ENCODE measurements around the gene CWC27.

Gene CWC27

DNA sequence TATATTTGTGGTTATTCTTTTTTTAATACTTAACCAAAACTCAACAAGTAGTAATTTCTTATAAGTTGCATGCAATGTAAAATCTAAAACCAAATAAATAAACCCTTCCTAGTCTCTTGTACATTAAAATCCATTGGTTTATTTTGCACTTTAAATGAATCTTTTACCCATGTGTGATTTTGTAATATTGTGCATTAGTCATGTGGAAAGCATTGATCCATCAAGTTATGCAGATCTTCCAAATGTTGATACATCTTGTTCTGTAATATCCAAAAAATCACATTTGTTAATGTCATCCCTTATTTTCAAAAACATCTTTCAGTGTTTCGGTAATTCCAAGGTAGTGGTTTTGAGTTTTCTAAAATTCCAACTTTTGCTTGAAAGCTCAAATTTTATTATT, 63.3 kb downstream of the CWC27 start:
- ATAC-seq (replicated peaks; ENCODE audit: extremely low read depth, poor library complexity, severe bottlenecking) (no peak), DNase-seq (ENCODE audit: low spot score in 2 of 2) (no peak)
- Mint-ChIP-seq H3K36me3 (ENCODE audit: insufficient read depth) (no peaks in the 10 kb centered on the region), H3K4me1 (no peaks in the 10 kb centered on the region), H3K4me3 (no peak overlapping the region), H3K27me3 (no peaks in the 10 kb centered on the region), H3K9me3 (no peaks in the 10 kb centered on the region), H3K27ac (ENCODE audit: low read depth) (no peak overlapping the region)

GRCh38 chr5:64834037-64834436, 65.3 kb downstream of the CWC27 start:
- no peaks in the 10 kb centered on the region for H3K27me3 Mint-ChIP-seq
- no peaks in the 10 kb centered on the region for H3K4me1 Mint-ChIP-seq
- H3K27ac Mint-ChIP-seq (ENCODE audit: low read depth), result no peak overlapping the region
- no peak overlapping the region for H3K4me3 Mint-ChIP-seq
- no peaks in the 10 kb centered on the region for H3K36me3 Mint-ChIP-seq (ENCODE audit: insufficient read depth)
- no peak for ATAC-seq (replicated peaks; ENCODE audit: extremely low read depth, poor library complexity, severe bottlenecking)
- no peaks in the 10 kb centered on the region for H3K9me3 Mint-ChIP-seq
- no peak for DNase-seq (ENCODE audit: low spot score in 2 of 2)

DNA sequence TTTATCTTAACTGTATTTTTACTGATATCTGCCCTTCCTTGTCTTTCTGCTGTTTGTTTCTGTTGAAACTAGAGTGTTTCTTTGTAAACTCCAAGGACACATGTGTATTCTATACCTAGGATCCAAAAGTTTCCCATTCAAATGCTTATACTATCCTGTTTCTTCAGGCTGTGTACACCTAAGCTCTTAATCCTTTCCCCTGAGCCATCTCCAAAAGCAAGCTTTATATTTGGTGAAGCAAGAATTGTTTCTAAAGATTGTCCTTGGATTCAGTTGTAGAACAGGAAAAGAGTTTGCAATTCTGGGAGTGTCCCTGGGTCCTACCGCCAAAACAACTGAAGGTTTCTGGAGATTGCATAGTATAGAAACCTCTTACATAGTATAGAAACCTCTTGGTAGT, 65.9 kb downstream of the CWC27 start:
- Mint-ChIP-seq H3K27ac (ENCODE audit: low read depth) (no peak overlapping the region), H3K4me3 (no peak overlapping the region), H3K4me1 (no peaks in the 10 kb centered on the region), H3K36me3 (ENCODE audit: insufficient read depth) (no peaks in the 10 kb centered on the region), H3K9me3 (no peaks in the 10 kb centered on the region), H3K27me3 (no peaks in the 10 kb centered on the region)
- no peak for ATAC-seq (replicated peaks; ENCODE audit: extremely low read depth, poor library complexity, severe bottlenecking)
- DNase-seq (ENCODE audit: low spot score in 2 of 2), result no peak

DNA sequence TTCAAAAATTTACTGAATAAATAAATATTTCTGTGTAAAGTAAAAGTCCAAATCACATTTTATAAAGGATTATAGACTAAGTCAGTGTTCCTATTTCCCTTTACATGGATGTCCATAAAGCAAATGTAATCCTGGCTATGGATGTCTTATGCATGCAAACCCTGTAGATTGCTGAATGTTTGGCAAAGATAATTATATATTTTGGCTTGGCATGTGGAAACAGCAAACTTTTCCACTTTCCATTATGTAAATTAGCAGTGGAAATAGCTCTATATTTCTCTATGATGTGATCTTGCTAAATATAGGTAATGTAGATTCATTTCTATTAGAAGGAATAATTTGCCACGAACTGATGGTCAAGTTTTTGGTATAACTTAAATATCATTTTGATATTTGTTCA, 66.5 kb downstream of the CWC27 start:
- H3K9me3 Mint-ChIP-seq, result no peaks in the 10 kb centered on the region
- no peak overlapping the region for H3K4me3 Mint-ChIP-seq
- no peaks in the 10 kb centered on the region for H3K27me3 Mint-ChIP-seq
- DNase-seq (ENCODE audit: low spot score in 2 of 2), result no peak
- no peak overlapping the region for H3K27ac Mint-ChIP-seq (ENCODE audit: low read depth)
- peaks cover 3% of the 10 kb centered on the region for H3K36me3 Mint-ChIP-seq (ENCODE audit: insufficient read depth)
- no peaks in the 10 kb centered on the region for H3K4me1 Mint-ChIP-seq
- ATAC-seq (replicated peaks; ENCODE audit: extremely low read depth, poor library complexity, severe bottlenecking), result no peak

GRCh38 chr5:64836190-64836755, 67.5 kb downstream of the CWC27 start:
- H3K27ac Mint-ChIP-seq (ENCODE audit: low read depth), result no peak overlapping the region
- H3K36me3 Mint-ChIP-seq (ENCODE audit: insufficient read depth), result peaks cover 3% of the 10 kb centered on the region
- no peaks in the 10 kb centered on the region for H3K27me3 Mint-ChIP-seq
- no peaks in the 10 kb centered on the region for H3K9me3 Mint-ChIP-seq
- no peaks in the 10 kb centered on the region for H3K4me1 Mint-ChIP-seq
- H3K4me3 Mint-ChIP-seq, result no peak overlapping the region
- no peak for ATAC-seq (replicated peaks; ENCODE audit: extremely low read depth, poor library complexity, severe bottlenecking)
- DNase-seq (ENCODE audit: low spot score in 2 of 2), result no peak

GRCh38 chr5:64836786-64837185, 68.1 kb downstream of the CWC27 start:
- H3K36me3 Mint-ChIP-seq (ENCODE audit: insufficient read depth), result peaks cover 3% of the 10 kb centered on the region
- H3K9me3 Mint-ChIP-seq, result no peaks in the 10 kb centered on the region
- ATAC-seq (replicated peaks; ENCODE audit: extremely low read depth, poor library complexity, severe bottlenecking) (no peak), DNase-seq (ENCODE audit: low spot score in 2 of 2) (no peak)
- no peaks in the 10 kb centered on the region for H3K27me3 Mint-ChIP-seq
- no peaks in the 10 kb centered on the region for H3K4me1 Mint-ChIP-seq
- H3K27ac Mint-ChIP-seq (ENCODE audit: low read depth), result no peak overlapping the region
- no peak overlapping the region for H3K4me3 Mint-ChIP-seq

DNA sequence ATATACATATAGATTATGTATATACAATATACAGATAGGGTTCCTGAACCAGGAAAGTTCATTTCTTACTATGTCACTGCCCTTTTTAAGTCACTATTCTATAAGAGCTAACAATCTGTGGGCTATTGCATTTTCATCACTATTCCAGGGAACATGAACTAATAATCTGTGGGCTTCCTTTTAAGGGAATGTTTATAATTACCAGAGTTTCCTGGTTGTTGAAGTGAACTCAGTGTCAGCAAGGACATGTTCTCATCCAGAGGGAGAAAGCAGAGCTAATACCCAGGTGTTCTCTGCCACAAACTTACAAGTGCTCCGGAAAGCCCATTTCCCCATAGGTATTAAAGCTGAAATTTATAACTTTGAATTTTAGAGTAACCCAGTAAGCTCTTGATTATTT, 69.6 kb downstream of the CWC27 start:
- no peak overlapping the region for H3K4me3 Mint-ChIP-seq
- H3K4me1 Mint-ChIP-seq, result no peaks in the 10 kb centered on the region
- no peak for ATAC-seq (replicated peaks; ENCODE audit: extremely low read depth, poor library complexity, severe bottlenecking)
- H3K27me3 Mint-ChIP-seq, result no peaks in the 10 kb centered on the region
- no peak overlapping the region for H3K27ac Mint-ChIP-seq (ENCODE audit: low read depth)
- no peak for DNase-seq (ENCODE audit: low spot score in 2 of 2)
- H3K9me3 Mint-ChIP-seq, result no peaks in the 10 kb centered on the region
- H3K36me3 Mint-ChIP-seq (ENCODE audit: insufficient read depth), result peaks cover 3% of the 10 kb centered on the region

DNA sequence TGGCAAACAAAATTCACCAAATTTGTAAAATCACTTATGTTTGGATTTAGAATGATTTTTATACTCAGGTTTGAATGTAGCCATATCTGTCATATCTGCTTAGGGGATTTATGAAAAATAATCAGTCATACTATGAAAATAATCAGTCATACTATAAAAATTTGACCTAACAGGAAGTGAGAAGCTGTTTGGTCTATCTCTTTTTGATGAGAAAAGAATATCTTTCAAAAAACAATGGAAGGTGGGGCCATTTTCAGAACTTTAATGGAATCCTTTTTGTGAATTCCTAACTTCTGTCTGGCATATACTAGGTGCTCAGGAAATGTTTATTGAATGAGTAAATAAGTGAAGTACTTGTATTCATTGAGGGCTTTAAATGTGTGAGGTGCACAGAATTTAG, 70.1 kb downstream of the CWC27 start:
- no peak for ATAC-seq (replicated peaks; ENCODE audit: extremely low read depth, poor library complexity, severe bottlenecking)
- H3K27ac Mint-ChIP-seq (ENCODE audit: low read depth), result no peak overlapping the region
- no peak overlapping the region for H3K4me3 Mint-ChIP-seq

DNA sequence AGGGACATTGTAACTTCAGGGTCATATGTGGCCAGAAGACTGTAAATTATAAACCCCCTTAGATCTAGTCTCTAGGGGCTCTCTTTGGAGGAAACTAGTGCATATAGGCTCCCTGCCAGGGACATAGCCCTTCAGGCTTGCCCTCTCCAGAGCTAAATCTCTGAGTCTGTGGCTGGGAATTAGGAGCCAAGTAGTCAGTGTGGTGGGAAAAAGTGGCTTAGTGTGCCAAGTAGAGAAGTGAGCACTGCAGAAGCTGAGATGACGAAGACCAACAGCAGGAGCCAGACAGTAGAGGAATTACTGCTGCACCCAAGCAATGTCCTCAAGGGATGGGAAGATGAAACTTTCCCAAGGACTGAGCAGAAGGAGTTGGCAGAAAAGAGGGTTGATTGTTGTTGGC, 71.2 kb downstream of the CWC27 start:
- no peak overlapping the region for H3K4me3 Mint-ChIP-seq
- no peaks in the 10 kb centered on the region for H3K27me3 Mint-ChIP-seq
- no peaks in the 10 kb centered on the region for H3K4me1 Mint-ChIP-seq
- no peak overlapping the region for H3K27ac Mint-ChIP-seq (ENCODE audit: low read depth)
- ATAC-seq (replicated peaks; ENCODE audit: extremely low read depth, poor library complexity, severe bottlenecking), result no peak
- DNase-seq (ENCODE audit: low spot score in 2 of 2), result no peak
- peaks cover 1% of the 10 kb centered on the region for H3K9me3 Mint-ChIP-seq
- H3K36me3 Mint-ChIP-seq (ENCODE audit: insufficient read depth), result peaks cover 5% of the 10 kb centered on the region

More for the DNA sequence above, 70.1 kb downstream of the CWC27 start:
- H3K9me3 Mint-ChIP-seq, result no peaks in the 10 kb centered on the region
- H3K36me3 Mint-ChIP-seq (ENCODE audit: insufficient read depth), result peaks cover 3% of the 10 kb centered on the region
- no peak for DNase-seq (ENCODE audit: low spot score in 2 of 2)
- no peaks in the 10 kb centered on the region for H3K27me3 Mint-ChIP-seq
- no peaks in the 10 kb centered on the region for H3K4me1 Mint-ChIP-seq

- Mint-ChIP-seq H3K27ac (ENCODE audit: low read depth) (no peak overlapping the region), H3K9me3 (peaks cover 10% of the 10 kb centered on the region), H3K36me3 (ENCODE audit: insufficient read depth) (peaks cover 5% of the 10 kb centered on the region), H3K27me3 (no peaks in the 10 kb centered on the region), H3K4me1 (no peaks in the 10 kb centered on the region), H3K4me3 (no peak overlapping the region)
- ATAC-seq (replicated peaks; ENCODE audit: extremely low read depth, poor library complexity, severe bottlenecking) (no peak), DNase-seq (ENCODE audit: low spot score in 2 of 2) (no peak)
These were observed 72.2 kb downstream of the CWC27 start for GRCh38 chr5:64840958-64841357.

DNA sequence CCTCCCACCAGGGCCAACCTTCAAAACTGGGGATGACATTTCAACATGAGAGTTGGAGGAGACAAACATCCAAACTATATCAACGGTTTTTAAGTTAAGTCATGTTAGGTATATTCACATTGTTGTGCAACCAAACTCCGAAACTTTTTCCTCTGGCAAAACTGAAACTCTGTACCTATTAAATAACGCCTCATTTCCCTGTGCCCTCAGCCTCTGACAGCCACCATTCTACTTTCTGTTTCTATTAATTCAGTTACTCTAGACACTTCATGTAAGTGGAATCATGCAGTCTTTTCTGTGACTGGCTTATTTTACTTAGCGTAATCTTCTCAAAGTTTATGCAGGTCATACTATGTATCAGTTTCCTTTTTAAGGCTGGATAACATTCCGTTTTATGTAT, 85.0 kb downstream of the CWC27 start:
- Mint-ChIP-seq H3K36me3 (ENCODE audit: insufficient read depth) (peaks cover 2% of the 10 kb centered on the region), H3K27ac (ENCODE audit: low read depth) (no peak overlapping the region), H3K4me1 (no peaks in the 10 kb centered on the region), H3K27me3 (no peaks in the 10 kb centered on the region), H3K4me3 (no peak overlapping the region), H3K9me3 (no peaks in the 10 kb centered on the region)
- ATAC-seq (replicated peaks; ENCODE audit: extremely low read depth, poor library complexity, severe bottlenecking), result no peak
- no peak for DNase-seq (ENCODE audit: low spot score in 2 of 2)

DNA sequence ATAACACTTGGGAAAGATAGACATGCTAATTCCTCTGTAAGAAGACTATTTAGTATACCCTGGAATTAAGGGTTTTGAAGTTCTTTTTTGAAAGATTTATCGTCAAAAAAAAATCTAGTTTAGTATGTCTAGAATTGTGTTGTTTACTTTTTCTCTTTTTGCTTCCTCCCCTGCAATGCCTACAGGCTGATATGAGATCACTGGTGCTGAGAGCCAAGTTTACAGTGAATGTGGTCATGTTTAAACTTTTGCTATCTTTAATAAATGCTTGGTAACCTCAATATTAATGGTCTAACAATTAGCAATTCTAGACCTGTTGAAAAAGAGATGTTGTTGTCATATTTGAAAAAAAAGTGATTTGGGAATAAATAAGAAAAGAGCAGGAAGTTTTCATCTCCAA, 86.1 kb downstream of the CWC27 start:
- ATAC-seq (replicated peaks; ENCODE audit: extremely low read depth, poor library complexity, severe bottlenecking) (no peak), DNase-seq (ENCODE audit: low spot score in 2 of 2) (no peak)
- H3K27ac Mint-ChIP-seq (ENCODE audit: low read depth), result no peak overlapping the region

GRCh38 chr5:64859881-64860280, 91.2 kb downstream of the CWC27 start:
- Mint-ChIP-seq H3K27me3 (no peaks in the 10 kb centered on the region), H3K4me1 (no peaks in the 10 kb centered on the region), H3K36me3 (ENCODE audit: insufficient read depth) (peaks cover 2% of the 10 kb centered on the region), H3K9me3 (no peaks in the 10 kb centered on the region), H3K27ac (ENCODE audit: low read depth) (no peak overlapping the region), H3K4me3 (no peak overlapping the region)
- no peak for DNase-seq (ENCODE audit: low spot score in 2 of 2)
- ATAC-seq (replicated peaks; ENCODE audit: extremely low read depth, poor library complexity, severe bottlenecking), result no peak

More for the DNA sequence above, 86.1 kb downstream of the CWC27 start:
- Mint-ChIP-seq H3K4me1 (no peaks in the 10 kb centered on the region), H3K27me3 (no peaks in the 10 kb centered on the region), H3K4me3 (no peak overlapping the region), H3K36me3 (ENCODE audit: insufficient read depth) (peaks cover 2% of the 10 kb centered on the region), H3K9me3 (no peaks in the 10 kb centered on the region)

DNA sequence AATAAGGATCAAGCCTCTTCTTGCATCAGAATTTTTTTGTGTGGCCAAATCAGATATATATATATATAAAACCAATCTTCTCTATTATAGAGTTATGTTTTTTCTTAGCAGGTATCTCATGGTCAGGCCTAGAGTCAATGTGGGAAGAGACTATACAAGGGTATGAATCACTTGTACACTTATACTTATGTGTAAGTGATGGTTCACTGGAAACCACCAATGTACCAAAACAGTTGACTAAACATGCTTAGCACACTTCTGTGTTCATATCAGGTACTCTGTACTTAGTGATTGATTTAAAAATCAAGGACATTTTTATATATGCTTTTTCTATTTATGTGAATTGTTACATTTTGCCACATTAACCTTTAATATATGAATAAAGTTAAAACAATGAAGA, 92.6 kb downstream of the CWC27 start:
- DNase-seq (ENCODE audit: low spot score in 2 of 2), result no peak
- no peaks in the 10 kb centered on the region for H3K4me1 Mint-ChIP-seq
- no peak overlapping the region for H3K27ac Mint-ChIP-seq (ENCODE audit: low read depth)
- H3K4me3 Mint-ChIP-seq, result no peak overlapping the region
- peaks cover 2% of the 10 kb centered on the region for H3K36me3 Mint-ChIP-seq (ENCODE audit: insufficient read depth)
- H3K27me3 Mint-ChIP-seq, result no peaks in the 10 kb centered on the region
- no peak for ATAC-seq (replicated peaks; ENCODE audit: extremely low read depth, poor library complexity, severe bottlenecking)
- H3K9me3 Mint-ChIP-seq, result no peaks in the 10 kb centered on the region

All from central memory CD8-positive, alpha-beta T cell (primary cell).